ENCODE data around the gene UQCC3. TPM values are rescaled to one million over a fixed set of nuclear protein-coding genes. Genes with fewer than 3 reads are reported as not detected.

UQCC3 gene
- total and polyA plus RNA-seq, 4 donors = 8.6 to 20.1 (median 9.5) TPM

DNA sequence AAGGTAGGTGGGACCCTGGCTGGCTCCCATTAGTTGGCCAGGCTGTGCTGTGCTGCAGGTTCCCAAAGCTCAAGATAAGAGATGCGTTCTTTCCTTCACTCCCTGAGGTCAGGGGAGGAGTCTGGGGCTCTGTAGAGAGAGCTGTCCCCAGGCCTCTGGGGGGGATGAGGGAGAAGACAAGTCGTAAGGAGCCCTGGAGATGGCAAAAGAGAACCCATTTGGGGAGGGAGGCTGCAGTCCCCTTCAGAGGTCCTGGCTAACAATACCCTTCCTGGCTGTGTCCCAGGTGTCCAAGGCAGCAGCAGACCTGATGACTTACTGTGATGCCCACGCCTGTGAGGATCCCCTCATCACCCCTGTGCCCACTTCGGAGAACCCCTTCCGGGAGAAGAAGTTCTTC is 36.9 kb downstream of the UQCC3 start:
- Histone ChIP-seq H3K9ac (ENCODE audit: insufficient read depth in 1 of 2, low read length in 2 of 2) (peak overlapping the region; percentile 63 to 98), H3K27me3 (ENCODE audit: control insufficient read depth in 3 of 3, insufficient read depth in 3 of 3, low read length in 2 of 3) (no peaks in the 10 kb centered on the region), H3K4me1 (ENCODE audit: control insufficient read depth in 5 of 5, insufficient read depth in 5 of 5, low read length in 5 of 5) (peaks cover 0 to 47% (median 17%) of the 10 kb centered on the region in 5 donors), H3K9me3 (ENCODE audit: control insufficient read depth in 4 of 4, insufficient read depth in 3 of 4, low read length in 3 of 4) (no peaks in the 10 kb centered on the region), H3K27ac (ENCODE audit: low read depth in 1 of 2, low read length in 1 of 2) (peak overlapping the region in 1 of 2 donors; percentile 99), H3K4me3 (no peak overlapping the region), H3K36me3 (ENCODE audit: control insufficient read depth in 4 of 4, insufficient read depth in 4 of 4, low read length in 4 of 4) (peaks cover 0 to 16% (median 7%) of the 10 kb centered on the region in 4 donors)
- ATAC-seq (ENCODE audit: insufficient read depth, low FRiP score) (no peak), DNase-seq (peak in 1 of 3 donors; percentile 14)
- TF ChIP-seq, protein P1, sequence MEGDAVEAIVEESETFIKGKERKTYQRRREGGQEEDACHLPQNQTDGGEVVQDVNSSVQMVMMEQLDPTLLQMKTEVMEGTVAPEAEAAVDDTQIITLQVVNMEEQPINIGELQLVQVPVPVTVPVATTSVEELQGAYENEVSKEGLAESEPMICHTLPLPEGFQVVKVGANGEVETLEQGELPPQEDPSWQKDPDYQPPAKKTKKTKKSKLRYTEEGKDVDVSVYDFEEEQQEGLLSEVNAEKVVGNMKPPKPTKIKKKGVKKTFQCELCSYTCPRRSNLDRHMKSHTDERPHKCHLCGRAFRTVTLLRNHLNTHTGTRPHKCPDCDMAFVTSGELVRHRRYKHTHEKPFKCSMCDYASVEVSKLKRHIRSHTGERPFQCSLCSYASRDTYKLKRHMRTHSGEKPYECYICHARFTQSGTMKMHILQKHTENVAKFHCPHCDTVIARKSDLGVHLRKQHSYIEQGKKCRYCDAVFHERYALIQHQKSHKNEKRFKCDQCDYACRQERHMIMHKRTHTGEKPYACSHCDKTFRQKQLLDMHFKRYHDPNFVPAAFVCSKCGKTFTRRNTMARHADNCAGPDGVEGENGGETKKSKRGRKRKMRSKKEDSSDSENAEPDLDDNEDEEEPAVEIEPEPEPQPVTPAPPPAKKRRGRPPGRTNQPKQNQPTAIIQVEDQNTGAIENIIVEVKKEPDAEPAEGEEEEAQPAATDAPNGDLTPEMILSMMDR (IDR thresholded peaks at IDR 0.05; ENCODE audit: control extremely low read depth, extremely low read depth) = no peak
- 81 to 87% methylated on average over 5 of the region's 5 CpGs for WGBS, 2 donors

DNA sequence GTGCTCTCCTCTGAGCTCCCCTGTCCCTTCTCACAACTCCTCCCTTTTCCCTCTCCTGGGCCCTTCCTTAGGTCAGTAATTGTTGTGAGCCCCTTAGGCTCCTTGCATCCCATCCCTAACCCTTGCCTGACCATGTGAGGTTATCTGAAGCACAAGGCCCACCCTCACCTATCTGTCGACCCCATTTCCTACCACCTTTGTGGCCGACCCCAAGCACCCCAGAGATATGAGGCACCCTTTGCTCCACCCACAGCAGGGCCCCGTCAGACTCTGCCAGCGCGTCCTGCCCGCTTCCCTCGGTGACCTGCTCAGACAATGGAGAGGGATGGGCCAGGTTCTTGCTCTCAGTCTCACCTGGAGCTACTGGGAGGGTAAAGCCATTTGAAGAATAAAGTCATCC is 37.3 kb downstream of the UQCC3 start:
- H3K9ac ChIP-seq (ENCODE audit: insufficient read depth in 1 of 2, low read length in 2 of 2) = peak overlapping the region; percentile 63 to 98
- no peak for DNase-seq
- 2 to 3% methylated on average over 7 of the region's 7 CpGs for WGBS, 2 donors

DNA sequence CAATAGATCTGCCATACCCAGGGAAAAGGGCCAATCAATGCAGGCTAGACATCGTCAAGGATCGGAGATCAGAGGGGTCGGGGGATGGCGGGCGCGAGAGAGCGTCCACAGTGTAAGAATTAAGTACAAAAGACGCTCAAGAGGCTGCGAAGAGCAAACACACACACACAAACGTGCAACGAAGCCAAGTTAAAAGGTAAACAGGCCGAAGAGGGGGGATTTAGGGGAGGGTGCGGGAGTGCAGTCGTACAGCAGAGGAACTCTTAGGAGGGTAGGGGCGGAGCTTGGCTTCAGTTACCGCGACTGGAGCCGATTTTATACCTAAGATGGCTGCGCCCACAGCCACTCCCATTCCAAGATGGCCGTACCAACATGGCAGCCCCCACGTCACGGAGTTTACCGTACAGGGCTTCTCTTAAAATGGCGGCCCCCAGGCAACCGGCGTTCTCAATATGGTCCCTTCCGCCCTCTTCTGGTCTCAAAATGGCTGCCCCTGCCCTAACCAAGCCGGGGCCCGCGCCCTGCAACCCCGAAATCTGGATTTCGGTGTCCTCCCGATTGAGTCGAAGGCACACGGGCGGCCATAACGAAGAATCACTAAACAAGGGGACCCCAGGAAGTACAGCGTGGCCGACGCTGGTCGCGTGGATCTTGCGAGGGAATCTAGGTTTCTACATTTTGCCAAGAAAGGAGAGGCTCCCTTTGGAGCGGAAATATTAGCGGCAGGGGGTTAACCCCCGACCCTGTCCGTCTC is 38.0 kb downstream of the UQCC3 start:
- ATAC-seq (ENCODE audit: insufficient read depth, low FRiP score) = peak; percentile 78
- 0 to 1% methylated on average over 46 to 47 of the region's 47 CpGs for WGBS, 2 donors
- H3K4me1 ChIP-seq (ENCODE audit: control insufficient read depth in 5 of 5, insufficient read depth in 5 of 5, low read length in 5 of 5) = peaks cover 5 to 47% (median 17%) of the 10 kb centered on the region in 5 donors

More for the DNA sequence above, 37.3 kb downstream of the UQCC3 start:
- Histone ChIP-seq H3K27me3 (ENCODE audit: control insufficient read depth in 3 of 3, insufficient read depth in 3 of 3, low read length in 2 of 3) (no peaks in the 10 kb centered on the region), H3K4me1 (ENCODE audit: control insufficient read depth in 5 of 5, insufficient read depth in 5 of 5, low read length in 5 of 5) (peaks cover 1 to 47% (median 17%) of the 10 kb centered on the region in 5 donors), H3K27ac (ENCODE audit: low read depth in 1 of 2, low read length in 1 of 2) (peak overlapping the region; percentile 91 to 99), H3K9me3 (ENCODE audit: control insufficient read depth in 4 of 4, insufficient read depth in 3 of 4, low read length in 3 of 4) (no peaks in the 10 kb centered on the region), H3K36me3 (ENCODE audit: control insufficient read depth in 4 of 4, insufficient read depth in 4 of 4, low read length in 4 of 4) (peaks cover 2 to 16% (median 8%) of the 10 kb centered on the region in 4 donors), H3K4me3 (peak overlapping the region; percentile 9)
- no peak for ATAC-seq (ENCODE audit: insufficient read depth, low FRiP score)
- TF ChIP-seq, protein P1 (IDR thresholded peaks at IDR 0.05; ENCODE audit: control extremely low read depth, extremely low read depth) = no peak

More for the DNA sequence above, 38.0 kb downstream of the UQCC3 start:
- Histone ChIP-seq H3K9me3 (ENCODE audit: control insufficient read depth in 4 of 4, insufficient read depth in 3 of 4, low read length in 3 of 4) (no peaks in the 10 kb centered on the region), H3K27me3 (ENCODE audit: control insufficient read depth in 3 of 3, insufficient read depth in 3 of 3, low read length in 2 of 3) (no peaks in the 10 kb centered on the region), H3K4me3 (peak overlapping the region; percentile 50), H3K27ac (ENCODE audit: low read depth in 1 of 2, low read length in 1 of 2) (peak overlapping the region; percentile 94 to 99), H3K36me3 (ENCODE audit: control insufficient read depth in 4 of 4, insufficient read depth in 4 of 4, low read length in 4 of 4) (peaks cover 8 to 20% (median 13%) of the 10 kb centered on the region in 4 donors), H3K9ac (ENCODE audit: insufficient read depth in 1 of 2, low read length in 2 of 2) (peak overlapping the region; percentile 63 to 98)
- TF ChIP-seq, protein P1 (IDR thresholded peaks at IDR 0.05; ENCODE audit: control extremely low read depth, extremely low read depth) = peak; percentile 3
- DNase-seq = peak; percentile 99 to 100 (median 99)
